ENCODE results near the gene TSBP1. TPM values are rescaled to one million over a fixed set of nuclear protein-coding genes. Genes with fewer than 3 reads are reported as not detected.
"Not testable (repeated sequence)": the region's sequence is repeated elsewhere in the genome, so short reads cannot be mapped to it uniquely, and the experiment has no call there.

The TSBP1 gene
- total RNA-seq, 1 donor from 2014 or later: not detected

DNA sequence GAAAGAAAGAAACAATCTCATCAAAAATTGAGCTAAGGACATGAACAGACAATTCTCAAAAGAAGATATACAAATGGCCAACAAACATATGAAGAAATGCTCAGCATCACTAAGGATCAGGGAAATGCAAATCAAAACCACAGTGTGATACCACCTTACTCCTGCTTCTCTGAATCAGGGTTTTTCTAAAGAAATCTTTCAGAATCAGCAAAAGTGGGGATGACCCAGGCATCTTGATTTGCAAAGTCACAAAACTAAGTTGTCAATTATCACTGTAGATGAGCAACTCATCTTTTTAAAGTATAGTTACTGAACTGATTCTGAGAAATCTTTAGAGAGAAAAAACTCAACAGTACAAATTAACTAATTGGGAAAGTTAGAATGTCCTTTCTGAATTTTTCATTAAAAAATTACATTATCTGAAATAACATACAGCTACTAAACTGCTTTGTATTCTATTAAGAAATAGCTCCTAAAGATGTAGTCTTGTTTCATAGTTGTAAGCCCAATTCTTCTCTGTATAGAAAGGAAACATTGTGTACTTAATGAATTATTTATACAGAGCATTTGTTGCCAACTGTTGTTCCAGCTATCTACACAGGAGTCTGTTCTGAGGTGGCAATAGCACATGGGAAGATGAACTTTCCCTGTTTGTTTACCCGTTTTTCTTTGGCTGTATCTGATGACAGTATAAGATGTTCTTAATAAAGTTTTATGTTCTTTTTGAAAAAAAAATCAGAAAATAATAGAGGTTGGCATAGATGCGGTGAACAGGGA is 97.7 kb downstream of the TSBP1 start:
- not testable (repeated sequence) for ATAC-seq

DNA sequence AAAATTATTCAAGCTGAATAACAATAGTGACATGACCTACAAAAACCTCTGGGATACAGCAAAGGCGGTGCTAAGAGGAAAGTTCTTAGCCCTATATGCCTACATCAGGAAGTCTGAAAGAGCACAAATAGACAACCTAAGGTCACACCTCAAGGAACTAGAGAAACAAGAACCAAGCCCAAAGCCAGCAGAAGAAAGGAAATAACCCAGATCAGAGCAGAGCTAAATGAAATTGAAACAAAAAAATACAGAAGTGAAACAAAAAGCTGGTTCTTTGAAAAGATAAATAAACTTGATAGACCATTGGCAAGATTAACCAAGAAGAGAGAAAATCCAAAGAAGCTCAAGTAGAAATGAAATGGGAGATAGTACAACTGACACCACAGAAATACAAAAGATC is 100.3 kb downstream of the TSBP1 start:
- ATAC-seq: no peak

DNA sequence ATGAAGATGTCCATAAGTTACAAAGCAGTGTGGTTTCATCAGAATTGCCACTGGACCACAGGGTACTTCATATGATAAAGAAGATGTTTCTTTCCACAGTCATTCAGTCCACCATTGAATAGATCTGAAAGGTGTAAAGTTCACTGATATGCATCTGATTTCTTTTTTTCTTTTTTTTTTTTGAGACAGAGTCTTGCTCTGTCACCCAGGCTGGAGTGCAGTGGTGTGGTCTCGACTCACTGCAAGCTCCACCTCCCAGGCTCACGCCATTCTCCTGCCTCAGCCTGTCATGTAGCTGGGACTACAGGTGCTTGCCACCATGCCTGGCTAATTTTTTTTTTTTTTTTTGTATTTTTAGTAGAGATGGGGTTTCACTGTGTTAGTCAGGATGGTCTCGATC is 103.2 kb downstream of the TSBP1 start:
- ATAC-seq: not testable (repeated sequence)

DNA sequence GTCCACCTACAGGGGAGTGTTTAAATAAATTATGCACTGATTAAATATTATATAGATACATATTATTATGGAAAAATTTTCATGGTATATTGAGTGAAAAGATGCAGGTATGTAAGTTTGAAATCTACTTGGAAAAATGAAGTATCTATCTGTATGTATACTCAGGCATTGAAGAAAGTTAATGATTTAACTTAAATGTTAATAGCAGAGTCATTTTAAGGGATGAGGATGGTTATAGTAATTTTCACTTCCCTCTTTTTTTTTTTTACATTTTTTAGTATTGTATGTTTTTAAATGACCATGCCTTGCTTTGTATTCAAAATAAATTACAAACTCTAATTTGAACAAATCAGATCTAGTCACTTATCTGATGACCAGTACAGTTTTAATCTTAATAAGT is 104.7 kb downstream of the TSBP1 start:
- no peak for ATAC-seq

DNA sequence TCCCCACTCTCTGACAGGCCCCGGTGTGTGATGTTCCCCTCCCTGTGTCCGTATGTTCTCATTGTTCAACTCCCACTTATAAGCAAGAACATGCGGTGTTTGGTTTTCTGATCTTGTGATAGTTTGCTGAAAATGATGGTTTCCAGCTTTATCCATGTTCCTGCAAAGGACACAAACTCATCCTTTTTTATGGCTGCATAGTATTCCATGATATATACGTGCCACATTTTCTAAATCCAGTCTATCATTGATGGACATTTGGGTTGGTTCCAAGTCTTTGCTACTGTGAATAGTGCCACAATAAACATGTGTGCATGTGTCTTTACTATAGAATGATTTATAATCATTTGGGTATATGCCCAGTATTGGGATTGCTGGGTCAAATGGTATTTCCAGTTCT is 114.4 kb downstream of the TSBP1 start:
- ATAC-seq: not testable (repeated sequence)

DNA sequence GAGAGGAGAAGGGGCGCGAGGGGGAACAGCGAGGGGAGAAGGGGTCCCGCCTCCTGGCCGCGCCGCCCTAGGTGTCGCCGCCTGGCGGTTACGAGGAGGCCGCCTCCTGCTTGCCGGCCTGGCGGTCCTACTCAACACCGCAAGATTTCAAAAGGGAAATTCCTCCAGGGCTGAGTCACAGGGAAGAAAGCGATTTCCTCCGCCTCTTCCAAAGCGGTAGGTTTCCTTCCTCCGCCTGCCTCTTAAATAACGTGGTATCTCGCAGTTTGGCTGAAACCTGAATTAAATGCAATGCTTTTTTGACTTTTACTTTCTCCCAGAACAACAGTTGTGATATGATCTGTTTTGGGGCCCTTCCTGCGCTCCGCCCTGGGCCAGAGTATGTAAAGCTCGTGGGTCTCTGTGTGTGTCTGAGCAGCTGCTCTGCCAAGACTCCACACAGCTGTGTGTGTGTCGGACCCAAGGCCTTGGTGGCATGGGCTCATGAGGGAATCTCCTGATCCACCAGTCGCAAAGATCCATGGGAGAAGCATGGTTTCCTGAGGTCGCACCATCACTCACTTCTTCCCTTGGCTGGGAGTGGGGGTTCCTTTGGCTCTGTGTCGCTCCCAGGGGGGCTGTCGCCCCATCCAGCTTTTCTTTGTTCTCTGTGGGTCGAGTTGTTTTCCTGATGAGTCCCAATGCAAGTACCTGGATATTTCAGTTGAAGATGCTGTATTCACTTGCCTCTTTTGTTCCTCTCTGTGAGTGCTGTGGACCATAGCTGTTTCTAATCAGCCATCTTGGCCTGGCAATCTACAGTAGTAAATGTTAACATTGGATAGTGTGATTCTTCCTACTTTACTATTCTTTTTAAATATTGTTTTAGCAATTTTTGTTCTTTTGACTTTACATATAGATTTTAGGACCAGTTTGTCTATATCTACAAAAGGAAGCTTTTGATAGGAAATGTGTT is 116.2 kb downstream of the TSBP1 start:
- peak; percentile 91 for ATAC-seq

DNA sequence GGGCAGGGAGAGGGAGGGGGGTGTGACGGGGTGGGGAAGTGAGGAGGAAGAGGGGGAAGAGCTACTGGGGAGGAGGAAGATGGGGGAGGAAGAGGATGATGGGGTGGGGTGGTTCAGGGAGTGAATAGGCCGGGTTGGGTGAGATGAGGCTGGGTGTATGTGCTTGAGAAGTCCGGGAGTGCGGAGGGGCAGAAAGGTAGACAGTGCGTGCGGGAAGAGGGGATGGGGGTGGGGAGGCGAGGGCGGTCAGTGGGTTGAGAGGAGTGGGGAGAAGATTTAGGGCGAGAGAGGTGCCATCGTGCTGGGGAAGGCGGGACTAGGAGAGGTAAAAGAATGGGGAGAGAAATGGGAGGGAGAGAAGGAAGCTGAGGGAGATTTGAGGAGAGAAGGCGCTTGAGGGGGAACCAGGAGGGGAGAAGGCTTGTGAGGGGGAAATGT is 116.9 kb downstream of the TSBP1 start:
- peak; percentile 43 for ATAC-seq

DNA sequence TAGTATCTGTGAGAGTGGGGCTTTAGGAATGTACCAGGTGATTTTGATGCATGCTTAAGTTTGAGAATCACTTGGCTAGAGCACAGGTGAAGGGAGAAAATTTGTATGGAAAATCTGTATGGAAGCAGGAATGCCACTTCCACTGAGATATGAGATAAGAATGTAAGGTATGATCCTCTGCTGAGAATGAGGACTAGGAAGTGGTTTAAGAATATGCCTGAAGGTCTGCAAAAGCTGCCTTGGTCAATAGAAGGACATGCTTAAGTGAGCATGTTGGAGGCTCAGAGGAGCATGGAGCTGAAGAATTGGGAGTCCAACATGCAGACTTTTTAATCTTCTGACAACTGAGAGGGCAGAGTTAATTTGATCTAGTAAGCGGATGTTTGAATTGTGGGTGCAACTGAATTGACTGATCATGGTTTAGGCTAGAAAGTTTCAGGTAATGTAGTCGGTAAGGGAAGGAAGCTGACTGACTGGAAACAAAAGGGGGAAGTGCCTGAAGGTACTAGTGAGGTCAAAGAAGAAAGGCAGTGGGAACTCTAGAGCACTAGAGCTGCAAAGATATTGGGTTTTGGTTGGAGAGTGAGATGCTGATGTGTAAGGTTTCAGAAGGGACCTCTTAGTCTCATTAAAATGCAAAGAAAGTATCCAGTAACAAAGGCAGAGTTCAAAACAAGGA is 119.2 kb downstream of the TSBP1 start:
- no peak for ATAC-seq

DNA sequence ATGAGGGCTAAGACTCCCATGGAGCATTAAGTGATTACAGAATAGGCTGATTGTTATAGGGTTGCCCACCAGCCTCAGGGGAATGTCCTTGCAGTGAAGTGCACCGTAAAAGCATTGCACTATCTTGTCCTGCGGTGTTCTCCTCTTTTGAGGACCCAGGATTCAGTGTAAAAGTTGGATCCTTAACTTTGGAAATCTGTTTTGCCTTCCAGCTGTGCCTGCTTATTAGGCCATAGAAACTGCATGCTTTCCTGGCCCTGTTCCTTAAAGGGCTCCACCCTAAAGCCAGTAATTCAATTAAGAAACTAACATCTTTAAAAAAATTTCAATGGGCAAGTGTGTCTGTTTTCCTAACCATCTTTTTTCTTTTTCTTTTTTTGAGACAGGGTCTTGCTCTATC is 122.4 kb downstream of the TSBP1 start:
- ATAC-seq: no peak

DNA sequence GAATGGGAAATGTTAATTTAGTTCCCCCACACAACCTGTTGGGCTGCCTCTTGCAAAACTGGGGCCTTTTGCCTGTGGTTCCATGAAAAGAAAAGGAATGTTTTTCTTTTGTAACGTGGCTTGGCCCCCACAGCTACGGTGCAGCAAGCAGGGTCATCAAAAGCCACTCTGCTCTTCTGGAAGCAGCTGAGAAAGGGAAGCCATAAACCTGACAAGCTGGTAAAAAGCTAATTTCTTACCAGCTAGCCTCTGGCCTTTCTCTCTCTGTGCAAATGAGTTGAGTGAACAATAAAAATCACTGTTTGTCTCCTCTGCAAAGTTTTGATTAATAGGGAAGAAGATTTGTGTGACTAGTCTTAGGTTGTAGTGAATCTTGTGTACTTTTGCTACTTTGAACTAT is 124.3 kb downstream of the TSBP1 start:
- no peak for ATAC-seq

DNA sequence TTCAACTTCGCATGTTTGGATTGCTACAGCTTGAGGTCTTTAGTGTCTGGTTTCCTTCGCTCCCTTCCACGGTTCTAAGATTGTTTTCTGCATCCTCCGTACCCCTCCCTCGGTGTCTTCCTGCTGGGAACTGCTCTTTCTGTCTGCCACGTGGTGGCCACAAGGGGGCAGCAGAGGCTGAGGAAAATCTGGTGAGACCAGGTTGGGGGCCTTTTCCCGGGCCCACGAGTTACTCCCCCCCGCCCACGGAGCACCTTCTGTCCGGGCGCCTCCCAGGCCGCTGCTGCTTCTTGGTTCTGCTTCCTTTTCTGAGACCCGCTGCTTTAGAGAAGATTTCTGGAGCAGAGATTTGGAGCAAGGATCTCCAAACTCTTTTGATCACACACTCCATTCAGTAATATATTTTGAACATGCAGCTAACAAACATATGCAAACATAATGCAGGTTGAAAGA is 126.7 kb downstream of the TSBP1 start:
- ATAC-seq: peak; percentile 76

DNA sequence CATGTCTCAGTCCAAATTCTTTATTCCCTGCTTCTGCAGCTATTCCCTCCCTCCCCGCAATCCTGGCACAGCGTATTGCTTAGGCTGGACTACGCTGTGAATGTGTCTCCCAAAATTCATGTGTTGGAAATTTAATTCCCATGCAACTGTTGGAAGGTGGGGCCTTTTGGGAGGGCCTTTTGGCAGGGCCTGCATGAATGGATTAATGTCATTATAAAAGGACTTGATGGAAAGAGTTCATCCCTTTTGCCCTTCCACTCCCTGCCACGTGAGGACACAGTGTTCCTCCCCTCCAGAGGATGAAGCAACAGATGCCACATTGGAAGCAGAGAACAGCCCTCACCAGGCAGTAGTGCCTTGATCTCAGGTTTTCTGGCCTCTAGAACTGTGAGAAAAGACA is 127.4 kb downstream of the TSBP1 start:
- ATAC-seq: peak; percentile 40

Other genes starting within 250 kb of the TSBP1 start
- 76.0 TPM for gene ATF6B, start 243.7 kb downstream of the TSBP1 start, total RNA-seq
- gene FKBPL, start 241.6 kb downstream of the TSBP1 start, total RNA-seq: 10.1 TPM
- 0.40 TPM for gene PRRT1, start 220.0 kb downstream of the TSBP1 start, total RNA-seq
- 18.1 TPM for gene PPT2, start 217.8 kb downstream of the TSBP1 start, total RNA-seq
- gene EGFL8, start 207.3 kb downstream of the TSBP1 start, total RNA-seq: 10.2 TPM
- 18.2 TPM for gene AGPAT1, start 195.8 kb downstream of the TSBP1 start, total RNA-seq
- 30.4 TPM for gene RNF5, start 193.5 kb downstream of the TSBP1 start, total RNA-seq
- gene AGER, start 187.7 kb downstream of the TSBP1 start, total RNA-seq: 2.7 TPM
- 34.7 TPM for gene PBX2, start 181.7 kb downstream of the TSBP1 start, total RNA-seq
- gene GPSM3, start 179.3 kb downstream of the TSBP1 start, total RNA-seq: 2.2 TPM
- 2.7 TPM for gene NOTCH4, start 147.8 kb downstream of the TSBP1 start, total RNA-seq
- not detected for gene BTNL2, start 35.3 kb upstream of the TSBP1 start, total RNA-seq
- 38.7 TPM for gene HLA-DRA, start 68.0 kb upstream of the TSBP1 start, total RNA-seq
- not detected for gene HLA-DRB5, start 158.4 kb upstream of the TSBP1 start, total RNA-seq
- 17.3 TPM for gene HLA-DRB1, start 217.9 kb upstream of the TSBP1 start, total RNA-seq